Small intestine (tissue), 7 donors: ENCODE results near the gene MPZL1. TPM values are rescaled to one million over a fixed set of nuclear protein-coding genes. Genes with fewer than 3 reads are reported as not detected.

Experiments used
- DNase-seq, 2 donors: peaks; one replicate each; pipeline versions ENCODE4 v3.0.0 to v3.0.0-alpha.2; 2013
- FAIRE-seq: peaks from 2 replicates; lab custom pipeline; 2012; peaks lifted over from hg19 to GRCh38; lab: Jason Lieb, UNC
- H3K27ac ChIP-seq, 3 donors: one replicate each; pipeline ENCODE4 v1.5.1; 2013; ENCODE audit warnings: low read length in 2 of 3, mild to moderate bottlenecking in 2 of 3, control low read depth in 1 of 3, inconsistent platforms in 1 of 3, low read depth in 1 of 3, moderate library complexity in 1 of 3
- H3K27me3 ChIP-seq, 3 donors: one replicate each; pipeline ENCODE4 v1.6.1; 2013; ENCODE audit warnings: low read length in 3 of 3, inconsistent platforms in 1 of 3; ENCODE audit not compliant: control insufficient read depth in 3 of 3, insufficient read depth in 3 of 3
- H3K36me3 ChIP-seq, 3 donors: one replicate each; pipeline ENCODE4 v1.6.1; 2013; ENCODE audit warnings: low read length in 3 of 3, inconsistent platforms in 1 of 3, low read depth in 1 of 3, mild to moderate bottlenecking in 1 of 3, moderate library complexity in 1 of 3; ENCODE audit not compliant: control insufficient read depth in 3 of 3, insufficient read depth in 2 of 3
- H3K4me1 ChIP-seq, 3 donors: one replicate each; pipeline ENCODE4 v1.6.1; 2013; ENCODE audit warnings: low read length in 2 of 3, inconsistent platforms in 1 of 3, low read depth in 1 of 3, mild to moderate bottlenecking in 1 of 3, moderate library complexity in 1 of 3; ENCODE audit not compliant: control insufficient read depth in 3 of 3, insufficient read depth in 2 of 3
- H3K4me3 ChIP-seq, 3 donors: one replicate each; pipeline ENCODE4 v1.5.1; 2013; ENCODE audit warnings: low read length in 3 of 3, control low read depth in 1 of 3, inconsistent platforms in 1 of 3, low read depth in 1 of 3, mild to moderate bottlenecking in 1 of 3, moderate library complexity in 1 of 3
- H3K9me3 ChIP-seq, 2 donors: one replicate each; pipeline ENCODE4 v1.6.1; 2013; ENCODE audit warnings: low read depth in 1 of 2, low read length in 1 of 2; ENCODE audit not compliant: control insufficient read depth in 2 of 2, insufficient read depth in 1 of 2
- WGBS, 3 donors: extraction: QIAGEN DNeasy Blood & Tissue Kit; methylation state at CpG; one replicate each; pipeline ENCODE4 v1.1.7; 2013; 5-methylcytosine and 5-hydroxymethylcytosine counted together
- polyA plus RNA-seq, 4 donors: library from polyadenylated mRNA; stranded (reverse) in 3 of 4; unstranded in 1 of 4; fragments of 200-250 nt in 3 of 4; fragments of 120-200 nt in 1 of 4; gene quantifications; one replicate each; pipeline versions ENCODE4 v1.2.1 to v1.2.3, GENCODE V29; 2013
- donor health status: healthy with polysubstance abuse.
- donor health status: control.
- donor health status: control.
- donor health status: Bipolar disorder and iron deficiency.
- donor health status: healthy.

The MPZL1 gene
- polyA plus RNA-seq, 4 donors, result 8.1 to 107 (median 31.4) TPM

DNA sequence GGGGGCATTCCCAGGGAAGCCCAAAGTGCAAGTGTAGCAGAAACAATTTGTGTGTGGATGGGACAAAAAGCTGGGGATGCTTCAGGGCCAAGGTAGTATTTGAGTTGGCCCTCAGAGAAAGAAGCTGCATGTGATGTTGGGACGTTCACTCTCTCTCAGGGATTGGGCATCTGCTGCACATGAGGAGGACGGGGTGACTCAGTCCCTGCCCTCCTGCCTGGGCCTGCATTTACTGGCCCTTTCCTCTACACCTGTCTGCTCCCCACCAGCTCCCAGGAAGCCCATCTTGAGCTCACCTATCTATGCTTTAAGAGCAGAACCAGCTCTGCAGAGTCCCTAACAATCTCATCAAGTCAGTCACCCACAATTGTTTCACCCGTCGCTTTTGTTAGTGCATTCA, 23.5 kb upstream of the MPZL1 start:
- no peaks in the 10 kb centered on the region for H3K4me1 ChIP-seq
- DNase-seq (no peak), FAIRE-seq (no peak)
- H3K27ac ChIP-seq, result no peak overlapping the region
- H3K36me3 ChIP-seq, result peaks cover 0 to 7% (median 0%) of the 10 kb centered on the region in 3 donors
- H3K27me3 ChIP-seq, result peaks cover 0 to 2% (median 0%) of the 10 kb centered on the region in 3 donors
- no peak overlapping the region for H3K4me3 ChIP-seq
- H3K9me3 ChIP-seq, result no peaks in the 10 kb centered on the region
- 86 to 92% (median 88%) methylated on average over 4 of the region's 4 CpGs for WGBS, 3 donors

DNA sequence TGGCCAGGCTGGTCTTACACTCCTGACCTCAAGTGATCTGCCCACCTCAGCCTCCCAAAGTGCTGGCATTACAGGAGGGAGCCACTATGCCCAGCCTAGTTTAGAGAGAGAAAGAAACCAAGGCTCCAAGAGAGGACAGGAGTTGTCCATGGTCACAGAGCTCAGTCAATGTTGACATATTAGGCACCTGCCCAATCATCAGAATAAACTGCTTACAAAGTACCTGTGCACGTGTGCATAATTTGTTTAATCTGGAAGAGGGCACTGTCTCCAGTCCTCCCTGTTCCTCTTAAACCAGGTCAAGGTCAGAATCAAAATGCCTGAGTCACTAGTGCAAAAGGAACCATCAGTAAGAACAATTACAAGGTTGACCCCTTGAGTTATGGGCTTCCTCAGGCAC, 20.3 kb upstream of the MPZL1 start:
- 29 to 65% (median 50%) methylated on average over 1 of the region's 1 CpG for WGBS, 3 donors
- H3K27me3 ChIP-seq, result peaks cover 0 to 8% (median 0%) of the 10 kb centered on the region in 3 donors
- no peak overlapping the region for H3K4me3 ChIP-seq
- DNase-seq (no peak), FAIRE-seq (no peak)
- H3K27ac ChIP-seq, result no peak overlapping the region
- no peaks in the 10 kb centered on the region for H3K9me3 ChIP-seq
- peaks cover 0 to 3% (median 0%) of the 10 kb centered on the region in 3 donors for H3K36me3 ChIP-seq
- no peaks in the 10 kb centered on the region for H3K4me1 ChIP-seq

DNA sequence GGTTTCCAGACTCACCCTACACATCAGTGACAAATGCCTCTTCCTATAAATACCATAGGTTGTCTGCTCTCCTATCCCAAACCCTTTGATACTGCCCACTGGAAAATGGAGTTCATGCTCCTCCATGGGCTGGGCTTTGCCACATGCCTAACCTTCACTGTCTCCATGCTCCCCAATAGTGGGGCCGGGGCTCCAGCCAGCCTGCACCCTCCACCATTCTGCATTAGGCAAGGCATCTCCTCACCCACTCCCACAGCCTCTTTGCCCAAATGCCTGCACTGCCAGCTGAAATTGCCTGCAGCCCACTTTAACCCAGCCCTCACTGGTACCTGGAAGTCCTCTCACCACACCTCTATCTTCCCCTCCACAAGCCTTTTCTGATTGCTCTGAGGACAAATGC, 18.2 kb upstream of the MPZL1 start:
- 93 to 100% (median 95%) methylated on average over 1 of the region's 1 CpG for WGBS, 3 donors
- no peak overlapping the region for H3K27ac ChIP-seq
- no peaks in the 10 kb centered on the region for H3K36me3 ChIP-seq
- H3K9me3 ChIP-seq, result no peaks in the 10 kb centered on the region
- DNase-seq (no peak), FAIRE-seq (no peak)
- no peaks in the 10 kb centered on the region for H3K4me1 ChIP-seq
- H3K4me3 ChIP-seq, result no peak overlapping the region
- H3K27me3 ChIP-seq, result peaks cover 0 to 10% (median 0%) of the 10 kb centered on the region in 3 donors

DNA sequence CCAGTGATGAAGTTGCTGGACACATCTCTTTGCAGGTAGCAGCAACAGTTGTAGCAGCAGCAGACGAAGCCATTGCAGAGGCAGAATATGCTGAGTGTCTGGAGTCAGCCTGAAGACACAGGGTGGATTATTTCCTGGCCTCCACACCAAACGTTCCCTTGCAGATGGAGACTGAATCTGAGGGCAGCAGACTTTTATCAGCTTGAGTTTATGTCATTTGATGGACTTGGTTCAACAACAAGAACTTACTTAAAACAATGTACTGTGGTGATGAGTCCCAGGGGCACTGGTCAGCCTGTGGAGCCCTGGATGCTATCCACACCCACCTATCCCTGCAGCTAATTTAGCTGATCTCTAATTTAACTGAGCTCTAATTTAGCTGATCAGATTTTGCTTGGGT, 17.1 kb upstream of the MPZL1 start:
- Histone ChIP-seq H3K27ac (no peak overlapping the region), H3K4me1 (no peaks in the 10 kb centered on the region), H3K9me3 (no peaks in the 10 kb centered on the region), H3K27me3 (peaks cover 0 to 10% (median 0%) of the 10 kb centered on the region in 3 donors), H3K36me3 (no peaks in the 10 kb centered on the region), H3K4me3 (no peak overlapping the region)
- WGBS, 3 donors, result 55 to 58% (median 57%) methylated on average over 2 of the region's 2 CpGs
- DNase-seq (no peak), FAIRE-seq (no peak)

DNA sequence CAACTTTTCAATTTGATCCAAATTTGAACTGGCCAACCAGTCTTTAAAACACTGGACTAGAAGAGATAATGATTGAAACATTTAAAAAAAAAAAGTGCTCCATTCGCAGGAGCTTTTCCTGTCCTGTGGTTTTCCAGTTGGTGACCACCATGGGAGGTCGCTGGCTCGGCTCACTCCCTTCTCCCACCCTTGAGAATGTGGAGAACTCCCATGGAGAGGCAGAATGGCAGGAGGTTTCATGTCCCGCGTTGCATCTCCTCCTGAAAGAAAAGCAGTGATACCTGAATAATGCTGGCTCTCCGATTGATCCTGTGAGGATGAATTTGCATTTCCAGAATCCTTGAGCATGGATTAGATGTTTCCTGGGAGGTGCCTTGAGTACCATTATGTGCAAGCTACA, 16.5 kb upstream of the MPZL1 start:
- Histone ChIP-seq H3K36me3 (no peaks in the 10 kb centered on the region), H3K27me3 (peaks cover 0 to 10% (median 0%) of the 10 kb centered on the region in 3 donors), H3K4me1 (no peaks in the 10 kb centered on the region), H3K4me3 (no peak overlapping the region), H3K9me3 (no peaks in the 10 kb centered on the region), H3K27ac (no peak overlapping the region)
- no peak for FAIRE-seq
- 61 to 76% (median 74%) methylated on average over 6 of the region's 6 CpGs for WGBS, 3 donors
- no peak for DNase-seq

DNA sequence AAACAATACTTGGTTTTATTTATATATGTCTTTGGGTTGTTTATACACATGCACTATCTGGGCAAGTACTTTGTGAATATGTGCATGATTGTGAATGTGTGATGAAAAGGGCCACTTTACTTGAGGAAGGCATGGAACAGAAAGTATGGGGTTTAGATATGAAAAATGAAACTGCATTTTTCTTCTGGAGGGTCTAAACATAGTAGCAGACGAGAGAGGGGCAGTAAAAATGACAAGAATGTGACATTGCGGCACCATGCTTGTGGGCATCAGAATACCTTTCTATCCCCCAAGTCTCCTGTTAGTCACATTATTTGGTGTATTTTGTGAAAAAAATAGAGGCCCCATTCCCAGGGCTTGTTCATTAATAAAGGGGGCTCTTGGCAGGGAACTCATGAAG, 15.4 kb upstream of the MPZL1 start:
- 75 to 91% (median 83%) methylated on average over 2 of the region's 2 CpGs for WGBS, 3 donors
- FAIRE-seq (no peak), DNase-seq (no peak)
- Histone ChIP-seq H3K4me1 (peaks cover 0 to 3% (median 0%) of the 10 kb centered on the region in 3 donors), H3K9me3 (no peaks in the 10 kb centered on the region), H3K4me3 (no peak overlapping the region), H3K27ac (no peak overlapping the region), H3K36me3 (no peaks in the 10 kb centered on the region), H3K27me3 (peaks cover 0 to 10% (median 0%) of the 10 kb centered on the region in 3 donors)

DNA sequence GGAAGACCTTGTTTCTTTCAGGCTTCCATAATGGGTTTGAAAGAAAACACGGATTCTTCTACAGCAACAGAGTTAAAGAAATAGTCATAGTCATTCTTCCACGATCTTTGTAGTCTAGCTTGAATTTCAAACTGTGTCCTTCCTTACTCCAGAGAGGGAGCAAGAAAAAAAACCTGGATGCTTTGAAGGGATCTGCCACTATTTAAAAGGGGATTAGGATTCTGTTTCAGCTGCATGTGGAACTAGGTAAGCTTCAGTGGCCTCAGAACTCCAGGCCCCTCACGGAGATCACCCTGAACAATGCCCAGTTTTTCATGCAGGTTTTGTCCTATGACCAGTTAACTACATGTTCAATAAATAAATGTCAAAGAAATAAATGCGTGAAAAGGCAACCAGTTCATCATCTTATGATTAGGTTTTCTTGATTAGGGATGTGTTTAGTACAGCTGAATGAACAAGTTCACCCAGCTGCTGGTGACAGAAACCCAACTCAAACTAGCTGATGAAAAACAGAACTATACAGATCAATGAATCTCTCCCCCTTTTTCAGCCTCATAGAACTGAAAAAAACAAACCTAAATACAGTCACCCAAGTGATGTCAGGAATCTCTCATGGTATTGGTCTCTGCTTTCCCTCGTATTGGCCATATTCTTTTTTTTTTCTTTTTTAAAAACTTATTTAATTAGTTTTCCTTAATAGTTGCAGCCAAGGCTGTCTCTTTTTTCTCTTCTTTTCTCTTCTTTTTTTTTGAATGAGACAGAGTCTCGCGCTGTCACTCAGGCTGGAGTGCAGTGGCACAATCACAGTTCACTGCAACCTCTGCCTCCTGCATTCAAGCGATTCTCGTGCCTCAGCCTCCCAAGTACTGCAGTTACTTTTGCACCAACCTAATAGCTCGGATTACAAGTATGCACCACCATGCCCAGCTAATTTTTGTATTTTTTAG, 14.6 kb upstream of the MPZL1 start:
- WGBS, 3 donors, result 84 to 88% (median 85%) methylated on average over 10 of the region's 10 CpGs
- H3K36me3 ChIP-seq, result no peaks in the 10 kb centered on the region
- H3K4me3 ChIP-seq, result no peak overlapping the region
- no peak for DNase-seq
- H3K9me3 ChIP-seq, result no peaks in the 10 kb centered on the region
- peaks cover 0 to 10% (median 0%) of the 10 kb centered on the region in 3 donors for H3K27me3 ChIP-seq
- H3K27ac ChIP-seq, result no peak overlapping the region
- peaks cover 0 to 6% (median 0%) of the 10 kb centered on the region in 3 donors for H3K4me1 ChIP-seq
- FAIRE-seq, result no peak

DNA sequence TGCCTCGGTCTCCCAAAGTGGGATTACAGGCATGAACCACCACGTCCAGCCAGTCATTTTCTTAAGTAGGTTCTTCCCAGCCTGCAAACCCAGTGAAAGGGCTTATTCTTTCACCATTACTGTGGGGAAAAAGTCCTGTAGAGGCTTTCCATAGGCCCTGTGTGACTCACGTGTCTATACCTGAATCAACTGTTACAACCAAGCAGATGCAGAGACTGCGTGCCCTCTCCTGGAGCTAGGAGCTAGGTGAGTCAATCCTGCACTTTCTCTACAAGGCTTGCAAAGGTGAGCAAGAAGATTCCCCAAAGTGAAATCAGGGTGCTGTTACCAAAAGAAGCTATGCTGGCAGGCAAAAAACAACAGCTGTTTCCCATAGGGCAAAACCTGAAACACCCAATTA, 13.8 kb upstream of the MPZL1 start:
- Histone ChIP-seq H3K27me3 (peaks cover 0 to 10% (median 0%) of the 10 kb centered on the region in 3 donors), H3K4me1 (peaks cover 0 to 6% (median 0%) of the 10 kb centered on the region in 3 donors), H3K27ac (no peak overlapping the region), H3K9me3 (no peaks in the 10 kb centered on the region), H3K36me3 (no peaks in the 10 kb centered on the region), H3K4me3 (no peak overlapping the region)
- no peak for FAIRE-seq
- WGBS, 3 donors, result 91% methylated on average over 4 of the region's 4 CpGs
- DNase-seq, result no peak
